ENCODE data around the gene CDH2.
A peak's percentile ranks its signal among the peaks of the same experiment; 100 is the strongest.

Gene CDH2

GRCh38 chr18:28030458-28030857 is 146.5 kb downstream of the CDH2 start:
- TF ChIP-seq, protein P1, sequence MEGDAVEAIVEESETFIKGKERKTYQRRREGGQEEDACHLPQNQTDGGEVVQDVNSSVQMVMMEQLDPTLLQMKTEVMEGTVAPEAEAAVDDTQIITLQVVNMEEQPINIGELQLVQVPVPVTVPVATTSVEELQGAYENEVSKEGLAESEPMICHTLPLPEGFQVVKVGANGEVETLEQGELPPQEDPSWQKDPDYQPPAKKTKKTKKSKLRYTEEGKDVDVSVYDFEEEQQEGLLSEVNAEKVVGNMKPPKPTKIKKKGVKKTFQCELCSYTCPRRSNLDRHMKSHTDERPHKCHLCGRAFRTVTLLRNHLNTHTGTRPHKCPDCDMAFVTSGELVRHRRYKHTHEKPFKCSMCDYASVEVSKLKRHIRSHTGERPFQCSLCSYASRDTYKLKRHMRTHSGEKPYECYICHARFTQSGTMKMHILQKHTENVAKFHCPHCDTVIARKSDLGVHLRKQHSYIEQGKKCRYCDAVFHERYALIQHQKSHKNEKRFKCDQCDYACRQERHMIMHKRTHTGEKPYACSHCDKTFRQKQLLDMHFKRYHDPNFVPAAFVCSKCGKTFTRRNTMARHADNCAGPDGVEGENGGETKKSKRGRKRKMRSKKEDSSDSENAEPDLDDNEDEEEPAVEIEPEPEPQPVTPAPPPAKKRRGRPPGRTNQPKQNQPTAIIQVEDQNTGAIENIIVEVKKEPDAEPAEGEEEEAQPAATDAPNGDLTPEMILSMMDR (IDR thresholded peaks at IDR 0.05; ENCODE audit: low read length, missing control alignments), result no peak
- no peak overlapping the region for H3K4me3 ChIP-seq (replicated peaks; ENCODE audit: low read depth, low read length)
- no peak for DNase-seq (ENCODE audit: low read depth)

DNA sequence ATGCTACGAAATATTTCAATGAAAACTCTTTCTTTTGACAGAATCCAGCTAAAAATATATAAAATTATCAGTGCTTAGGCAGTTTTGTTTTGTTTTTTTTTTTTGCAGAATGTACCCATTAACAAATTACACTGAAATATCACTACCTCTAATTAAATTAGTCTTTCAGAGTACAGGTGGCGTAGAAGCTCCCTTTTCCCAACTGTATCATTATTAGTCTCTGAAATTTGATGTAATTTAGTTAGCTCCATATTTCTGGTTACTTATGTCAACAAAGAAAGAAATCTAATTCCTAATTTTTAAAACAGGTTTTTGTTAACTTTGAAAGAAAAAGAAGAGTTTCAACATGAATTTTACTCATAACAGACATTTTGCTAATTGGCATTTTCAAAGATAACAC is 149.2 kb downstream of the CDH2 start:
- TF ChIP-seq, protein P1 (IDR thresholded peaks at IDR 0.05; ENCODE audit: low read length, missing control alignments), result no peak
- no peak for DNase-seq (ENCODE audit: low read depth)
- no peak overlapping the region for H3K4me3 ChIP-seq (replicated peaks; ENCODE audit: low read depth, low read length)

DNA sequence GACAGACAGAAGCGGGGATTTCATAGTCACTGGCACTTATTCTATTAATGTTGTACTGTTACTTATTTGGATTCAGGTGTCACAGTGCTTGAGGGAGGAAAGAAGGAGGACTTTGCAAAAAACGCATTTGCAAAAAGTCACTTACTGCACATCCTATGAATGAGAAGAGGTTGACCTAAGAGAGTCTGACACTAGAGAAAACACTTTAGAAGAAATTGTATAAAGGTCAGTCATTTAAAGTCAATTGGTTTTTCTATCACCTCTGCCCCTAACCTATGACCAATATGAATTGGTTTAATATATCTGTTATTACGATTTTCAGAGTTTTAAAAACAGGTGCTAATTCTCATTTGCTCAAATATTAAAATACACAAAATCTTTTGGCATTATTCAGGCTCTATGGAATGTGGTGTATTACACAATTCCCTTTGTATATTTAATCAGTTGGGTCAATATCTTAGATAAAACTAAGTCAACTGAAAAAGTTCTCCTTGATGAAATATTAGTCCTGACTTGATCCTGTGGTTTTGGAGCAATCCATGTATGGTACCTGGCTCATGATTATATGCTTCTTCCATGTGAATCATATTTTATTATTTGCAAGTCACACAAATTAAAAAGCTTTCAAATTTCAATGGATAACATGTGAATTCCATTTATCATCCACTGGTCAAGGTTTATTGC is 157.4 kb downstream of the CDH2 start:
- no peak overlapping the region for H3K4me3 ChIP-seq (replicated peaks; ENCODE audit: low read depth, low read length)
- DNase-seq (ENCODE audit: low read depth), result peak; percentile 37
- TF ChIP-seq, protein P1 (IDR thresholded peaks at IDR 0.05; ENCODE audit: low read length, missing control alignments), result no peak

GRCh38 chr18:28018351-28018750 is 158.6 kb downstream of the CDH2 start:
- no peak overlapping the region for H3K4me3 ChIP-seq (replicated peaks; ENCODE audit: low read depth, low read length)
- TF ChIP-seq, protein P1 (IDR thresholded peaks at IDR 0.05; ENCODE audit: low read length, missing control alignments), result no peak
- DNase-seq (ENCODE audit: low read depth), result no peak

DNA sequence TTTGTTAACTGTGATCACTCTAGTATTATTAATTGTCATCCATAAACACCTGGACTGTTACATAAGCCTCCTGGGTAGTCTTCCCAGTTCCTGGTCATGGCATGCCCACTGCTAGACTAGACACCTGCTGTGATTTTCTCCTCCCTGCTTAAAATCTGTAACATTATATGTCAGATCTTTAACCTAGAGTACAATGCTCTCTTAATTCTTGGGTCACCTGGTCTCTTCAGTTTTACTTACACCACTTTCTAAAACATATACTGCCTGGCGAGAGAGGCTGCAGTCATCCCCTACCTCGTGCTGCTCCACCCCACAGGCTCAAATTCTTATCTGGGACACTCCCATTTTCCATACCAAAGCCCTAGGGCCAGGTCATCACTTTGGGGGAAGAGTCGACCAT is 161.3 kb downstream of the CDH2 start:
- no peak overlapping the region for H3K4me3 ChIP-seq (replicated peaks; ENCODE audit: low read depth, low read length)
- no peak for DNase-seq (ENCODE audit: low read depth)
- TF ChIP-seq, protein P1 (IDR thresholded peaks at IDR 0.05; ENCODE audit: low read length, missing control alignments), result no peak

GRCh38 chr18:28013066-28013465 is 163.9 kb downstream of the CDH2 start:
- H3K4me3 ChIP-seq (replicated peaks; ENCODE audit: low read depth, low read length), result no peak overlapping the region
- DNase-seq (ENCODE audit: low read depth), result peak; percentile 48
- TF ChIP-seq, protein P1 (IDR thresholded peaks at IDR 0.05; ENCODE audit: low read length, missing control alignments), result peak; percentile 65

GRCh38 chr18:28012336-28012735 is 164.6 kb downstream of the CDH2 start:
- DNase-seq (ENCODE audit: low read depth), result no peak
- TF ChIP-seq, protein P1 (IDR thresholded peaks at IDR 0.05; ENCODE audit: low read length, missing control alignments), result no peak
- no peak overlapping the region for H3K4me3 ChIP-seq (replicated peaks; ENCODE audit: low read depth, low read length)

Measured in fibroblast of pulmonary artery (primary cell).